PC-9 (cell line): ENCODE data around the gene DENND1A. TPM values are rescaled to one million over a fixed set of nuclear protein-coding genes. Genes with fewer than 3 reads are reported as not detected.

Experiments used
- BruUV-seq: library from RNA; stranded (reverse); fragments of 400-500 nt; replicated peaks from 2 replicates; lab custom pipeline; 2021; lab: Mats Ljungman, UMichigan
- CTCF ChIA-PET: fragments of 300-600 bp; sonication (Branson Sonifier 250); formaldehyde crosslinking; loops from one replicate; lab custom pipeline; 2022; ENCODE audit warnings: antibody characterized with exemption; lab: Charles Lee
- POLR2A ChIA-PET: fragments of 300-600 bp; sonication (Branson Sonifier 250); formaldehyde crosslinking; loops from one replicate; lab custom pipeline; 2022; ENCODE audit warnings: antibody characterized with exemption; ENCODE audit not compliant: unreplicated experiment; lab: Charles Lee
- DNase-seq, 2 experiments: peaks; one replicate each; pipeline versions ENCODE4 v3.0.0 to v3.0.0-alpha.2; 2015 to 2022; ENCODE audit warnings: mixed read lengths in 1 of 2
- H2AFZ ChIP-seq: fragments of 200-600 bp; sonication (generic); 2 replicates; pipeline ENCODE4 v1.8.1; 2017; ENCODE audit warnings: antibody characterized with exemption
- H3F3A ChIP-seq: fragments of 200-600 bp; sonication (generic); 2 replicates; pipeline ENCODE4 v1.8.1; 2017; ENCODE audit warnings: antibody characterized with exemption, mild to moderate bottlenecking, low read depth; ENCODE audit not compliant: insufficient read depth
- H3K27ac ChIP-seq: fragments of 200-600 bp; sonication (generic); 2 replicates; pipeline ENCODE4 v1.6.1; 2016; ENCODE audit warnings: mixed run types
- H3K27me3 ChIP-seq: fragments of 200-600 bp; sonication (generic); 2 replicates; pipeline ENCODE4 v1.6.1; 2016; ENCODE audit warnings: low read depth, mixed run types; ENCODE audit not compliant: insufficient read depth
- H3K36me3 ChIP-seq: fragments of 200-600 bp; sonication (generic); 2 replicates; pipeline ENCODE4 v1.6.1; 2016; ENCODE audit warnings: low read depth, mixed run types
- H3K4me1 ChIP-seq: fragments of 200-600 bp; sonication (generic); replicated peaks from 2 replicates; pipeline ENCODE4 v1.6.1; 2016; ENCODE audit warnings: mixed run types; ENCODE audit not compliant: insufficient read depth
- H3K4me2 ChIP-seq: fragments of 200-600 bp; sonication (generic); 2 replicates; pipeline ENCODE4 v1.6.1; 2017; ENCODE audit warnings: mixed run types
- H3K4me3 ChIP-seq: fragments of 200-600 bp; sonication (generic); 2 replicates; pipeline ENCODE4 v1.6.1; 2016; ENCODE audit warnings: mixed run types
- H3K79me2 ChIP-seq: fragments of 200-600 bp; sonication (generic); 2 replicates; pipeline ENCODE4 v1.6.1; 2017; ENCODE audit warnings: low read depth, mixed run types
- H3K9me2 ChIP-seq: fragments of 200-600 bp; sonication (generic); 2 replicates; pipeline ENCODE4 v1.8.1; 2017; ENCODE audit warnings: mild to moderate bottlenecking; ENCODE audit not compliant: insufficient read depth
- H3K9me3 ChIP-seq: fragments of 200-600 bp; sonication (generic); 2 replicates; pipeline ENCODE4 v1.8.1; 2016; ENCODE audit warnings: low read depth; ENCODE audit not compliant: insufficient read depth
- H4K20me1 ChIP-seq: fragments of 200-600 bp; sonication (generic); 2 replicates; pipeline ENCODE4 v1.8.1; 2017; ENCODE audit not compliant: insufficient read depth
- CTCF ChIP-seq: fragments of 200-600 bp; sonication (generic); conservative IDR thresholded peaks from 2 replicates; pipeline ENCODE4 v1.6.1; 2017; ENCODE audit warnings: mixed run types, antibody characterized with exemption, mild to moderate bottlenecking, moderate library complexity
- EZH2 ChIP-seq: fragments of 200-600 bp; sonication (generic); IDR thresholded peaks from 2 replicates; pipeline ENCODE4 v1.8.0; 2017; ENCODE audit warnings: antibody characterized with exemption, low read depth
- intact Hi-C: fragments of 100-400 bp; cut with micrococcal nuclease; formaldehyde crosslinking; loops from one replicate; pipeline ENCODE4 v1.10.0; 2022; ENCODE audit not compliant: unreplicated experiment
- total RNA-seq: library from RNA; stranded (reverse); gene quantifications from 2 replicates; pipeline ENCODE4 v1.2.3, GENCODE V29; 2021

DENND1A gene
- total RNA-seq, 1 experiment from 2014 or later, result 37.7 TPM

GRCh38 chr9:123392802-123393201 lies 537.1 kb downstream of the DENND1A start:
- intact Hi-C loops, result no loop called here
- TF ChIP-seq EZH2 (no peak), CTCF (no peak)
- Histone ChIP-seq H2AFZ (no peak overlapping the region), H4K20me1 (no peaks in the 10 kb centered on the region), H3K9me2 (no peaks in the 10 kb centered on the region), H3K4me3 (no peak overlapping the region), H3K27ac (no peak overlapping the region), H3K27me3 (no peaks in the 10 kb centered on the region), H3F3A (no peaks in the 10 kb centered on the region), H3K9me3 (no peaks in the 10 kb centered on the region), H3K36me3 (no peaks in the 10 kb centered on the region), H3K4me2 (no peak overlapping the region), H3K4me1 (no peaks in the 10 kb centered on the region), H3K79me2 (no peaks in the 10 kb centered on the region)
- POLR2A ChIA-PET, result no interaction called here
- DNase-seq, result no peak
- CTCF ChIA-PET, result no interaction called here
- no TSS peak for BruUV-seq

- Histone ChIP-seq H3K4me2 (no peak overlapping the region), H3K27me3 (no peaks in the 10 kb centered on the region), H3K4me1 (no peaks in the 10 kb centered on the region), H3F3A (no peaks in the 10 kb centered on the region), H3K36me3 (no peaks in the 10 kb centered on the region), H3K4me3 (no peak overlapping the region), H3K9me3 (no peaks in the 10 kb centered on the region), H3K27ac (no peak overlapping the region), H3K9me2 (no peaks in the 10 kb centered on the region), H3K79me2 (no peaks in the 10 kb centered on the region), H4K20me1 (no peaks in the 10 kb centered on the region), H2AFZ (no peak overlapping the region)
- BruUV-seq, result no TSS peak
- intact Hi-C loops, result no loop called here
- no peak for DNase-seq
- CTCF ChIA-PET, result no interaction called here
- POLR2A ChIA-PET, result no interaction called here
- no peak for TF ChIP-seq CTCF
- TF ChIP-seq EZH2, result no peak
Observed at GRCh38 chr9:123391946-123392345, 538.0 kb downstream of the DENND1A start.

- no peak overlapping the region for H2AFZ ChIP-seq
- H3F3A ChIP-seq, result no peaks in the 10 kb centered on the region
- ChIA-PET POLR2A (no interaction called here), CTCF (no interaction called here)
- no peaks in the 10 kb centered on the region for H3K4me1 ChIP-seq
- TF ChIP-seq CTCF (no peak), EZH2 (no peak)
- no peaks in the 10 kb centered on the region for H3K36me3 ChIP-seq
- no peak overlapping the region for H3K4me3 ChIP-seq
- H3K9me3 ChIP-seq, result no peaks in the 10 kb centered on the region
- no peaks in the 10 kb centered on the region for H4K20me1 ChIP-seq
- no TSS peak for BruUV-seq
- H3K9me2 ChIP-seq, result no peaks in the 10 kb centered on the region
- no peaks in the 10 kb centered on the region for H3K27me3 ChIP-seq
- intact Hi-C loops, result no loop called here
- no peak for DNase-seq
- H3K79me2 ChIP-seq, result no peaks in the 10 kb centered on the region
- no peak overlapping the region for H3K27ac ChIP-seq
- no peak overlapping the region for H3K4me2 ChIP-seq
Observed at GRCh38 chr9:123391233-123391632, 538.7 kb downstream of the DENND1A start.
